Measurements from ENCODE around the gene EML4.

DNA sequence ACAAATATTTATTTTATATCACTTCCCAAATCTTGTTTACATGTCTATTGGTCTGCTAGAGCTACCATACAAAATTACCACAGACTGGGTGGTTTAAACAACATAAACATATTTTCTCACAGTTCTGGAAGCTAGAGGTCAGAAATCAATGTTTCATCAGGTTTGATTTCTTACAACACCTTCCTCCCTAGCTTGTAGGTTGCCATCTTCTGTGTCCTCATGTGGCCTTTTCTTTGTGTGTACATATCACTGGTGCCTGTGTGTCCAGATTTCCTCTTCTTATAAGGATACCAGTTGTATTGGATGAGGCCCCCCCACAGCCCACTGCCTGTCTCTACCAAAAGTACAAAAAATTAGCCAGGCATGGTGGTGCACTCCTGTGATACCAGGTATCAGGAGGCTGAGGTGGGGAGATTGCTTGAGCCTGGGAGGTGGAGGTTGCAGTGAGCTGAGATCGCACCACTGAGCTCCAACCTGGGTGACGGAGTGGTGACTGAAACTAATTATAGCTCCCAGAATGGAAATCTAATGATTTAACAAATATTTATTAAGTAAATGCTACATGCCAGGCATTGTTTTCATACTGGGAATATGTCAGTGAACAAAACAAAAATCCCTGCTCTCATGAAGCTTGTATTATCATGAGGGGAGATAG, 13.6 kb downstream of the EML4 start:
- no peak for TF ChIP-seq POLR2A (IDR thresholded peaks at IDR 0.05)
- TF ChIP-seq, protein P1, sequence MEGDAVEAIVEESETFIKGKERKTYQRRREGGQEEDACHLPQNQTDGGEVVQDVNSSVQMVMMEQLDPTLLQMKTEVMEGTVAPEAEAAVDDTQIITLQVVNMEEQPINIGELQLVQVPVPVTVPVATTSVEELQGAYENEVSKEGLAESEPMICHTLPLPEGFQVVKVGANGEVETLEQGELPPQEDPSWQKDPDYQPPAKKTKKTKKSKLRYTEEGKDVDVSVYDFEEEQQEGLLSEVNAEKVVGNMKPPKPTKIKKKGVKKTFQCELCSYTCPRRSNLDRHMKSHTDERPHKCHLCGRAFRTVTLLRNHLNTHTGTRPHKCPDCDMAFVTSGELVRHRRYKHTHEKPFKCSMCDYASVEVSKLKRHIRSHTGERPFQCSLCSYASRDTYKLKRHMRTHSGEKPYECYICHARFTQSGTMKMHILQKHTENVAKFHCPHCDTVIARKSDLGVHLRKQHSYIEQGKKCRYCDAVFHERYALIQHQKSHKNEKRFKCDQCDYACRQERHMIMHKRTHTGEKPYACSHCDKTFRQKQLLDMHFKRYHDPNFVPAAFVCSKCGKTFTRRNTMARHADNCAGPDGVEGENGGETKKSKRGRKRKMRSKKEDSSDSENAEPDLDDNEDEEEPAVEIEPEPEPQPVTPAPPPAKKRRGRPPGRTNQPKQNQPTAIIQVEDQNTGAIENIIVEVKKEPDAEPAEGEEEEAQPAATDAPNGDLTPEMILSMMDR (IDR thresholded peaks at IDR 0.05): no peak

Data from heart left ventricle (tissue), 13 donors.